Esophagus squamous epithelium (tissue), 4 donors: ENCODE data around the gene ASTN2.

Experiments
- CTCF ChIP-seq, 6 experiments: fragments of 450-650 bp in 4 of 6; fragments of 200-600 bp in 2 of 6; sonication (generic) in 2 of 6; IDR thresholded peaks; one replicate each; pipeline ENCODE4 v1.5.1; 2016 to 2019; ENCODE audit warnings: antibody characterized with exemption in 6 of 6, mild to moderate bottlenecking in 4 of 6, moderate library complexity in 4 of 6
- POLR2A ChIP-seq, 4 donors: fragments of 450-650 bp; IDR thresholded peaks; one replicate each; pipeline ENCODE4 v1.6.1; 2017; ENCODE audit warnings: antibody characterized with exemption in 4 of 4, mild to moderate bottlenecking in 4 of 4, moderate library complexity in 3 of 4

GRCh38 chr9:117343427-117343826, 71.4 kb downstream of the ASTN2 start:
- TF ChIP-seq CTCF (IDR thresholded peaks at IDR 0.05): no peak
- no peak for TF ChIP-seq POLR2A (IDR thresholded peaks at IDR 0.05)
